K562 (cell line): ENCODE measurements around the gene SPEG. TPM values are rescaled to one million over a fixed set of nuclear protein-coding genes. Genes with fewer than 3 reads are reported as not detected.

Experiments used
- ESRRB ChIP-seq: fragments of 250-450 bp; sonication (Bioruptor Pico); IDR thresholded peaks from 2 replicates; pipeline ENCODE4 v1.5.0; 2020; ENCODE audit warnings: mild to moderate bottlenecking, moderate library complexity, borderline replicate concordance
- FOXO4 ChIP-seq: fragments of 450-650 bp; formaldehyde crosslinking; IDR thresholded peaks from 2 replicates; pipeline ENCODE4 v1.4.0; 2020; ENCODE audit warnings: mild to moderate bottlenecking, moderate library complexity
- HDAC2 ChIP-seq: fragments of 450-650 bp; IDR thresholded peaks from 2 replicates; pipeline ENCODE4 v1.6.1; 2016; ENCODE audit warnings: mild to moderate bottlenecking
- HNRNPH1 ChIP-seq: fragments of 200-400 bp; formaldehyde crosslinking; optimal IDR thresholded peaks from 2 replicates; pipeline ENCODE3; 2017; ENCODE audit warnings: low read depth, mild to moderate bottlenecking, low read length, moderate library complexity
- HNRNPK ChIP-seq: fragments of 200-400 bp; formaldehyde crosslinking; IDR thresholded peaks from one replicate; pipeline ENCODE4 v1.6.1; 2018; ENCODE audit warnings: mild to moderate bottlenecking, low read depth, low read length; ENCODE audit not compliant: poor library complexity, severe bottlenecking
- MCM3 ChIP-seq: fragments of 450-650 bp; IDR thresholded peaks from 2 replicates; pipeline ENCODE4 v1.6.1; 2016
- MTA3 ChIP-seq: fragments of 450-650 bp; formaldehyde crosslinking; IDR thresholded peaks from 2 replicates; pipeline ENCODE4 v1.6.1; 2017; ENCODE audit warnings: mild to moderate bottlenecking, borderline replicate concordance
- NR1H2 ChIP-seq: sonication (generic); formaldehyde crosslinking; IDR thresholded peaks from 2 replicates; pipeline ENCODE4 v1.4.0; 2020; ENCODE audit warnings: mild to moderate bottlenecking, missing genetic modification reagents
- POLR3A ChIP-seq: IDR thresholded peaks from 2 replicates; pipeline ENCODE4 v1.6.1; 2011; ENCODE audit warnings: borderline replicate concordance, mild to moderate bottlenecking, moderate library complexity; ENCODE audit not compliant: insufficient read length, insufficient read depth; ENCODE audit errors: extremely low read depth
- PRPF4 ChIP-seq: fragments of 200-400 bp; formaldehyde crosslinking; IDR thresholded peaks from one replicate; pipeline ENCODE4 v1.6.1; 2017; ENCODE audit warnings: low read length, low read depth, mild to moderate bottlenecking; ENCODE audit not compliant: insufficient read depth, poor library complexity, severe bottlenecking
- RBM22 ChIP-seq: fragments of 200-400 bp; formaldehyde crosslinking; IDR thresholded peaks from 2 replicates; pipeline ENCODE4 v1.6.1; 2018; ENCODE audit warnings: low read length, low read depth; ENCODE audit not compliant: poor library complexity, severe bottlenecking
- RCOR1 ChIP-seq, 2 experiments: IDR thresholded peaks; 2 replicates each; pipeline ENCODE4 v1.6.1; 2012; ENCODE audit warnings: low read depth in 2 of 2, low read length in 2 of 2, borderline replicate concordance in 1 of 2, improper control_type of control experiment in 1 of 2
- SMAD1 ChIP-seq: fragments of 150-350 bp; IDR thresholded peaks from 2 replicates; pipeline ENCODE4 v1.6.1; 2014; ENCODE audit warnings: low read length, low read depth; ENCODE audit not compliant: partially characterized antibody
- TAF15 ChIP-seq: fragments of 200-400 bp; formaldehyde crosslinking; IDR thresholded peaks from 2 replicates; pipeline ENCODE4 v1.6.1; 2017; ENCODE audit warnings: mild to moderate bottlenecking, low read depth, low read length, moderate library complexity
- TBL1XR1 ChIP-seq, 2 experiments: IDR thresholded peaks; 2 replicates each; pipeline ENCODE4 v1.6.1; 2012; ENCODE audit warnings: improper control_type of control experiment in 2 of 2, low read length in 2 of 2, mild to moderate bottlenecking in 1 of 2
- TEAD2 ChIP-seq: fragments of 450-650 bp; IDR thresholded peaks from 2 replicates; pipeline ENCODE4 v1.6.1; 2016; ENCODE audit warnings: missing genetic modification characterization, control low read depth, missing compliant biosample characterization
- UBTF ChIP-seq, 2 experiments: IDR thresholded peaks; 2 replicates each; pipeline ENCODE4 v1.6.1; 2012; ENCODE audit warnings: improper control_type of control experiment in 2 of 2, low read depth in 2 of 2, low read length in 2 of 2, borderline replicate concordance in 1 of 2
- VEZF1 ChIP-seq: fragments of 200-800 bp; sonication (Bioruptor generic); IDR thresholded peaks from 2 replicates; pipeline ENCODE4 v1.6.1; 2017; ENCODE audit warnings: missing genetic modification characterization, missing compliant biosample characterization
- ZNF232 ChIP-seq: sonication (generic); formaldehyde crosslinking; IDR thresholded peaks from 2 replicates; pipeline ENCODE4 v1.8.0; 2022; ENCODE audit warnings: mild to moderate bottlenecking, missing genetic modification reagents
- ZNF408 ChIP-seq: fragments of 250-450 bp; sonication (Bioruptor Pico); IDR thresholded peaks from 2 replicates; pipeline ENCODE4 v1.4.0; 2020; ENCODE audit warnings: low read depth, mild to moderate bottlenecking, moderate library complexity
- ZNF695 ChIP-seq: fragments of 450-650 bp; formaldehyde crosslinking; IDR thresholded peaks from 2 replicates; pipeline ENCODE4 v1.4.0; 2020; ENCODE audit warnings: mild to moderate bottlenecking, moderate library complexity
- ZNF766 ChIP-seq: fragments of 200-800 bp; sonication (Bioruptor generic); conservative IDR thresholded peaks from 2 replicates; pipeline ENCODE4 v1.6.1; 2016; ENCODE audit warnings: missing genetic modification characterization, missing compliant biosample characterization
- polyA plus RNA-seq, 8 experiments: library from polyadenylated mRNA; depleted of rRNA in 4 of 8; stranded (reverse) in 5 of 8; unstranded in 3 of 8; fragments of >200 nt; fragmentation: Nextera tagmentation in 2 of 8; fragmentation: Illumina TruSeq in 1 of 8; extraction: Ambion mirVana in 2 of 8; extraction: Trizol in 1 of 8; gene quantifications; 2 replicates each; pipeline versions ENCODE4 v1.2.1 to v1.2.3, GENCODE V29; 2011 to 2014; ENCODE audit warnings: inconsistent platforms in 1 of 8, missing spikeins in 1 of 8
- total RNA-seq, 7 experiments: library from RNA; depleted of rRNA in 6 of 7; stranded (reverse); fragments of >200 nt in 6 of 7; fragmentation: Illumina TruSeq in 2 of 7; extraction: Trizol in 2 of 7; gene quantifications; 2 replicates each; pipeline versions ENCODE4 v1.2.1 to v1.2.3, GENCODE V29; 2011 to 2021; ENCODE audit warnings: low replicate concordance in 1 of 7

The SPEG gene
- total and polyA plus RNA-seq, 9 of the 15 experiments (the other 6 are each of a cell fraction or from before 2014, with no cell fraction given) = 0.49 to 8.7 (median 3.0) TPM

- TF ChIP-seq UBTF (IDR thresholded peaks at IDR 0.05; ENCODE audit: borderline replicate concordance in 1 of 2, low read depth in 2 of 2, low read length in 2 of 2) (no peak), MCM3 (no peak), RBM22 (no peak), NR1H2 (CRISPR knock-in tag) (no peak), FOXO4 (CRISPR knock-in tag) (no peak), ZNF766 (CRISPR knock-in tag) (no peak), PRPF4 (no peak), SMAD1 (no peak), ZNF232 (CRISPR knock-in tag) (no peak), HDAC2 (no peak), TEAD2 (no peak), VEZF1 (peak; percentile 58; the same call in 1 of the 2 replicates), RCOR1 (IDR thresholded peaks at IDR 0.05; ENCODE audit: borderline replicate concordance in 1 of 2, low read depth in 2 of 2, low read length in 2 of 2) (no peak), TAF15 (no peak), ZNF695 (CRISPR knock-in tag) (no peak), HNRNPK (no peak), MTA3 (0 out of 2 replicates have a peak, but pooled peaks have one; percentile 13), POLR3A (no peak), HNRNPH1 (no peak), ZNF408 (CRISPR knock-in tag) (no peak), TBL1XR1 (IDR thresholded peaks at IDR 0.05; ENCODE audit: low read length in 2 of 2) (no peak), ESRRB (CRISPR knock-in tag) (no peak)
These were observed 95.7 kb downstream of the SPEG start (continued) for GRCh38 chr2:219530048-219530963.
